Fibroblast of peridontal ligament (primary cell): ENCODE measurements around the gene LIN37.
"Not testable (repeated sequence)": the region's sequence is repeated elsewhere in the genome, so short reads cannot be mapped to it uniquely, and the experiment has no call there.

Experiments used
- DNase-seq: peaks from one replicate; pipeline ENCODE4 v3.0.0-alpha.2; 2010; ENCODE audit errors: extremely low read depth

Gene LIN37

DNA sequence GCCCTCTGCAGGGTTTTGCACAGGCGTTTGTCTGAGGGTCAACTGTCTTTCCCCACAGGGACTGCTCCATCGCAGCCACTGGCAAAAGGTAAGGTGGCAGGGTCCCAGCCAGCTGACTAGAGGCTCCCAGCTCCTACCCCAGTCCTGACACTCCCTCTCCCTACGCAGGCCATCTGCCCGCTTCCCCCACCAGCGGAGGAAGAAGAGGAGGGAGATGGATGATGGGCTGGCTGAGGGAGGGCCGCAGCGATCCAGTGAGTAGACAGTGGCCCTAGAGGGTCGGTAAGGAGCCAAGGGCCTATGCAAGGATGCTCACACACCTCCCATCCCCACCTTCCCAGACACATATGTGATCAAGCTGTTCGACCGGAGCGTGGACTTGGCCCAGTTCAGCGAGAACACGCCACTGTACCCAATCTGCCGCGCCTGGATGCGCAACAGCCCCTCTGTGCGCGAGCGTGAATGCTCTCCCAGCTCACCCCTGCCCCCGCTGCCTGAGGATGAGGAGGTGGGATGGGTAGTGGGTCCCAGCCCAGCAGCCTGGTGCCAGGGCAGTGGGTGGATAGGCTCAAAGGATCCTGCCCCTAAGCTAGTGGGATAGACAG lies 4.5 kb downstream of the LIN37 start:
- DNase-seq = no peak

GRCh38 chr19:35753634-35754369 lies 5.4 kb downstream of the LIN37 start:
- DNase-seq = no peak

- no peak for DNase-seq
Measured at GRCh38 chr19:35754370-35755130, 6.2 kb downstream of the LIN37 start.

DNA sequence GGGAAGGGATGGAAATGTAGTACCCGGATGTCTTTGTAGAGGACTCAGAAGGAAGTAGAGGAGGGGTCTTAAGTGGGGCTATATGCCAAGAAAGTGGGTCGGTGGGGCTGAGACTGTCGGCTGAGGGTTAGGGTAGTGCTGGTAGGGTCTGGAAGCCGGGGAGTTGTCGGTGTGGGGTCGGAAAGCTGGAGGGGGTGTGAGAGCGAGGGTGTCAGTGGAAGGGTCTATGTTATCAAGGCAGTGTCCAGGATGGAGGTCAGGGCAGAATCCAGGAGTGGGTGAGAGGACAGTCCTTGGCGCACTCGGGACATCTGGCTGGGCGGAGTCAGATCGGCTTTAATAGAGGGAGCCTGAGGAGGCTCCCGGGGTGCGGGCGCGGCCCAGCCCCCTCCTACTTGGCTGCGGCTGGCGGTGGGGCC lies 6.8 kb downstream of the LIN37 start:
- no peak for DNase-seq

- no peak for DNase-seq
Measured at GRCh38 chr19:35755550-35756376, 7.4 kb downstream of the LIN37 start.

GRCh38 chr19:35756377-35757230 lies 8.2 kb downstream of the LIN37 start, which contains the start of gene HSPB6:
Gene HSPB6 (minus strand): TSS chr19:35757029. CDS start chr19:35757008, 21 bp downstream.
- peak; percentile 36 for DNase-seq

GRCh38 chr19:35757231-35757748 lies 8.9 kb downstream of the LIN37 start:
- peak; percentile 95 for DNase-seq

- peak; percentile 100 for DNase-seq
Measured at GRCh38 chr19:35757749-35758608, 9.6 kb downstream of the LIN37 start, which contains the start of gene PROSER3. Gene PROSER3 (plus strand): TSS chr19:35758176. CDS start chr19:35758216, 40 bp downstream.

DNA sequence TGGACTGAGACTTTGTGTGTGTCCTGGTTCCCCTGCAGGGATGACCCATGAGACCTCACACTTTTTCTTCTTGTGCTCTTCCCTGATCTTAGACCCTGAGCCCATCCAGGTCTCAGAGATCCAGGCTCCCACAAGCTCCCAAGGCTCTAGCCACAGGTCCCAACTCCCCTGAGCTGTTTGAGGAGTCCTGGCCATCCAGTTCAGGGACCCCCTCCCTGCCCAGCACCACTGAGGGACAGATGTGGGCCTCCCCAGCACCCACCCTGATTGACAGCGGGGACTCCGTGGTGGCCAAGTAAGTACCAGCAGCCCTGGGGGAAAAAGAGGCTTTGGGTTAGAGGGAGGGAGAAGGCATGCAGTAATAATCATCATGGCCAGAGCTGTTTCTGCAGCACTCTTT lies 11.3 kb downstream of the LIN37 start:
- no peak for DNase-seq

- DNase-seq = no peak
Measured at GRCh38 chr19:35760711-35761349, 12.5 kb downstream of the LIN37 start.

GRCh38 chr19:35764432-35765315 lies 16.3 kb downstream of the LIN37 start:
- no peak for DNase-seq

DNA sequence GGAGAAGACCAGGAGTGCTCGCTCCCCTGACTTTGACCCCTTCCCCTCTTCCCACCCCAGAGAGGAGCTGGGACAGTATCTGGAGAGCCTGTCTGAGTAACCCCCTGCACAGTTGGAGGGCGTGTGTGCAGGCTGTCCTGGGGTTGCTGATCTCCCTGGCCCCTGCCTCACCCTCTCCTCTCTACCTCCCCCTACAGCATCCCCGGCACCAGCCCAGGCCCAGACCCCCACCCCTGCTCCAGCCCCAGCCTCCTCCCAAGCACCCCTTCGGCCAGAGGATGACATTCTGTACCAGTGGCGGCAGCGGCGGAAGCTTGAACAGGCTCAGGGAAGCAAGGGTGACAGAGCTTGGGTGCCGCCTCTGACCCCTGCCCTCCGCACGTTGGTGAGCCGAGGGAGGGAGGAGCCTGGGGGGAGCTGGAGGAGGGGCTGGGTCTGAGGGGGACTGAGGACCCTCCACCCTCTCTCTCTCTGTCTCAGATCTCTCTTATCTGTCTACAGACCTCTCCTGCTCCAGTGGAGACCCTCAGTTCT lies 18.3 kb downstream of the LIN37 start:
- no peak for DNase-seq

- no peak for DNase-seq
Measured at GRCh38 chr19:35767288-35768081, 19.1 kb downstream of the LIN37 start.

DNA sequence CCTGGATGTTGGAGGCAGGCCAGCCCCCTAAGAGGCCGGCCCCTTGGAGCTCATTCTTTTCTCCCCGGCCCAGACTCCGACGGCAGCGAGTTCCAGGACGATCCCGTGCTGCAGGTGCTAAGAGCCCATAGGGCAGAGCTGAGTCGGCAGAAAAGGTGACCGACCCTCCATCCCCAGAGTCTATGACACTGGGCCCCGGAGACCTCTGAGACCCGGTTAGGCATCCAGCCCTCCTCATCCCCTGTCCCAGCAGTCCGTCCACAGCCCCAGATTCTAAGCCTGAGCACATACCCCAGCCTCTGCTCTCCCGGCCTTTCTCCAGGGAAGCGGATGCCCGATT lies 19.7 kb downstream of the LIN37 start:
- no peak for DNase-seq

GRCh38 chr19:35772362-35772761 lies 24.0 kb downstream of the LIN37 start:
- not testable (repeated sequence) for DNase-seq

DNA sequence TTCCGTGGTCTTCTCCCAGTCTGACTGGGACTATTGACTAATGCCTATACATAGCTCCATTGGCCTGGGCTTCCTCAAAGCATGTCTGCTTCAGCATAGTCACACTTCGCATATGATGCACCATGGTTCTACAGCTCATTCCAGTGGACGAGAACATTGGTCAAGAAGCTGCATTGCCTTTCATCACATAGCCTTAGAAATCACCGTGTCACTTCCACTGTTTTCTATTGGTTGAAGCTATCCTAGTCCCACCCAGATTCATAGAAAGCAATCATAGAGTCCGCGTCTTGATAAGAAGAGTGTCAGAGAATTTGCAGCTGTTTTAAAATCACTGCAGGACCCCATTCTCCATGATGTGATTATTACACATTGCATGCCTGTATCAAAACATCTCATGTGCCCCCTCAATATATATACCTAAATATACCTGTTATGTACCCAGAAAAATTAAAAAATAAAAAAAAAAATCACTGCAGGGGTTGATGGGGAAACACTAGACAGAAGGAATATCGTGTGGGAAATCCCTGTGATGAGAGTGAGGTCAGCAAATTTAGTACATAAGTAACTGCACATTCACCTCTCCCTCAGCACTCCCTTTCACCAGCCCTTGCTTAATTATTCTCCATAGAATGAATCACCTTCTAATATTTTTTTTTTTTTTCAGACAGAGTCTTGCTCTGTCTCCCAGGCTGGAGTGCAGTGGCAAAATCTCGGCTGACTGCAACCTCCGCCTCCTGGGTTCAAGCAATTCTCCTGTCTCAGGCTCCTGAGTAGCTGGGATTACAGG lies 24.8 kb downstream of the LIN37 start:
- DNase-seq = peak; percentile 5
